Measurements from ENCODE around the gene ARAP2.

ARAP2 gene

DNA sequence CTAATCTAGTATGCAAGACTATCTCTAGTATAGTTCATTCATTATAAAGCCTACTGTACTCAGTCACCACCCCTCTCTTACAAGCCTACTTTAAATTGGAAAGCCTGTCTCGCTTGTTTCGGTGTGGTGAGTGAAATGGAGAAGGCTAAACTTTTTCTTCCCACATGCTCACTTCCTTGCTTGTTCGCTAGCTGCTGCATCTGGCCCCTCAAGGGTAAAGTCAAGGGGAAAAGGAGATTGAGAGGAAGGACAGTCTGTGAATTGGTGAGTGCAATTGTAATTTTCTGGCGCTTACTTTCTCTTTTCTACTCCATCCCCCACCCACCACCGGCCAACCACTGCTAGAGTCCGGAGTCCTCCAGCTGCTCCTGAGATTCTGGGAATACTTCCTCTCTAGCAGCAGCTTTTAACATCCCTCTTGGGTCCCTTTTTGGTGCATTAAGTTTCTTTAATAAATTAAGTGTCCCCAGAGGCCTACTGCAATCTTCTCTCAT, 12.1 kb upstream of the ARAP2 start:
- DNase-seq (ENCODE audit: low read depth) = no peak

- no peak for DNase-seq (ENCODE audit: low read depth)
Measured at GRCh38 chr4:36255577-36255976, 11.3 kb upstream of the ARAP2 start.

DNA sequence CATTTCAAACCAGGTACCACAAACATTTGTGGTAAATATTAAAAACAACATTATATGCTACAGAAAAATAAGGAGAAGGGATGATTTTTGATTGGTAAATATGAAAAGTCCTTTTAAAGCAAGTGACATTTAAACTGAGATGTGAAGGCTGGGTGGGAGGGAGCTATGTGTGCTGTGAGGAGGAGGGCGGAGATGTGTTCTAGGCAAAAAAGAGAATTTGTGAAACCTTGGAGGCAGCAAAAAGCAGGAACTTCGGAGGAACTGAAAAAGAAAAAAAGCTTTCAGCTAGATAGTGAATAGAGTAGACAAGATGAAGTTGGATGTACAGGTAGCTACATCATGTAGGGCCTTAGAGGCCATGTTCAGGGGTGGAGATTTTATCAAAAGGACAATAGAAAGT, 10.1 kb upstream of the ARAP2 start:
- DNase-seq (ENCODE audit: low read depth) = no peak

GRCh38 chr4:36251983-36252382, 7.7 kb upstream of the ARAP2 start:
- DNase-seq (ENCODE audit: low read depth) = no peak

GRCh38 chr4:36249610-36250009, 5.3 kb upstream of the ARAP2 start:
- DNase-seq (ENCODE audit: low read depth) = no peak

GRCh38 chr4:36243355-36244256, 708 bp downstream of the ARAP2 start:
- DNase-seq (ENCODE audit: low read depth) = peak; percentile 62

DNA sequence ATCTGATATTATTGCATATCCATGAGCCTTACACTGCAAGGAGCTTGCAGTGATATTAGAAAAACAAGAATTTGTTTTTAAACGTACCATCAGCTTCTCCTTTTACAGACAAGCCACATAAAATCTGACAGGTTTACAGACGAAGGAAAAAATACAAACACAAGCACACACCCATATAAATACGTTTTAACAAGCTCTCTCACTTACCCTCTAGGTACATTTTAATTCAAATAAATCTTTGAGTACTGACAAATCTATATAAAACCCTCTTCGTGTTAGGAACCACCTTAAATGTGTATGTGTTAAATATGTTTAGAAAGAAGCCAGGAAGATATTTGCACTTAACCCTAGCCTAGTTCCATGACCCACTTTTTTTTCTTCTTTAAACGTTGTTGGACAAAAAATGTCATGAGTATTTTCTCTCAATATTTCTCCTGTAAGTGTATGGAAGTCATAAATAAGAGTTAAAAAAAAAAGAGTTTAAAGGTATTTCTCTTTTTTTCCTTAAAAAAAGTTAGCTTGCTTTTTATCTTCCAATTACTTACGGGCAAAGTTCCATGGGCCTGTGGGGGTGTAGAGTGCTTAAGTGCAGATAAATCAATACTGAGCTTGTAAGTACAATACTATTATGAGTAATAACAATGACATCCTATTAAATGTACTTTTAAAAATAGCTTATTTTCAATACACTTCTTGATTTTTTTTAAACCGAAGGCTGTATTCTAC, 1.5 kb downstream of the ARAP2 start:
- peak; percentile 32 for DNase-seq (ENCODE audit: low read depth)

- peak; percentile 32 for DNase-seq (ENCODE audit: low read depth)
Measured at GRCh38 chr4:36241771-36242170, 2.5 kb downstream of the ARAP2 start.

DNA sequence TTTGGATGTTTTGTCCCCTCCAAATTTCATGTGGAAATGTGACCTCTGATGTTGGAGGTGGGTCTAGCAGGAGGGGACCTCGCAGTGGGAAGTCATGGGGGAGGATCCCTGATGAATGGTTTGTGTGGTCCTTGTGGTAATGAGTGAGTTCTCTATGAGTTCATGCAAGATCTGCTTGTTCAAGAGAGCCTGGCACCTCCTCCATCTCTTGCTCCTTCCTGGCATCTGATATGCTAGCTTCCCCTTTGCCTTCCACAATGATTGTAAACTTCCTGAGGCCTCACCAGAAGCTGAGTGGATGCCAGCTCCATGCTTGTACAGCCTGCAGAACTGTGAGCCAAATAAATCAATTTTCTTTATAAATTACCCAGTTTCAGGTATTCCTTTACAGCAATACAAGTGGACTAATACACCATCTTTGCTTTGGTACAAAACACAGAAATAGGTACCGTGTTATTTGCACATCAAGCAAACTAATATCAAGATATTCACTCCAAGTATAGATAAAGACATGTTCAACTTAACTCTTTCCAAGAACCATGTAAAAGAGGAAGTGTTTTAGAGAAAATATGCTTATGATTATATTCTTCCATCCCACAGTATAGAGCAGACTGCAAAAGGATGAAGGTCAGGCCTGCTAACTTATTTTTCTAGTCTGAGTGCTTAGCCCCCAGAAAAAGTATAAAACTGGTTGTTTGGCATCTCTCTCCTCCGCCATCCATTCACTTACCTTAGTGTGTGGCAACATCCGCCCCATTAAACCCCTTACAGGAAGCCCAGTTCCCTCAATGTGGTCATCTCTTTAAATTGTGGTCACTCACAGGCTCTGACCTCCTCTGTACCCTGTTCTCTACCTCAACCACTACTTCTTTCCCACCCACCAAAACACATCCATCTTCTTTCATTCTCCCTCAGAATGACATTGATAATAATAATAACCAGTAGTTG, 6.7 kb downstream of the ARAP2 start:
- no peak for DNase-seq (ENCODE audit: low read depth)

- DNase-seq (ENCODE audit: low read depth) = no peak
Measured at GRCh38 chr4:36236159-36236558, 8.2 kb downstream of the ARAP2 start.

DNA sequence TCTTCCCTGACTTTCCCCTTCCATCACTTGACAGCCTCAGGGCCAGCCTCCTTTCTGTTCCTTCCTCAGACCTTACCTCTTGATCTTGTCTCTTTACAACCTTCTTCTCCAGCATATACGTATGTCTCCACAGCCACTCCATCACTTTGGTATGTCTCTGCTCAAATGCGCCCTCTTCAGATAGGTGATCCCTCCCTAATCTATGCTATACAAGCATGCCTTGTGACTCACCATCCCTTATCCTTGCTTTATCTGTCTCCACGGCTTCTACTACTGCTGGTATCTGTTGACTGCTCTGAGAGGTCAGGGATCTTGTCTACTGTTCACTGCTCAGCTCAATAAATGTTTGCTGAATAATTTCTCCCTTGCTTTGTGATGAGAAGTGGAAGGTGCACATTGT, 9.0 kb downstream of the ARAP2 start:
- DNase-seq (ENCODE audit: low read depth) = peak; percentile 86

- no peak for DNase-seq (ENCODE audit: low read depth)
Measured at GRCh38 chr4:36233567-36234266, 10.6 kb downstream of the ARAP2 start.

DNA sequence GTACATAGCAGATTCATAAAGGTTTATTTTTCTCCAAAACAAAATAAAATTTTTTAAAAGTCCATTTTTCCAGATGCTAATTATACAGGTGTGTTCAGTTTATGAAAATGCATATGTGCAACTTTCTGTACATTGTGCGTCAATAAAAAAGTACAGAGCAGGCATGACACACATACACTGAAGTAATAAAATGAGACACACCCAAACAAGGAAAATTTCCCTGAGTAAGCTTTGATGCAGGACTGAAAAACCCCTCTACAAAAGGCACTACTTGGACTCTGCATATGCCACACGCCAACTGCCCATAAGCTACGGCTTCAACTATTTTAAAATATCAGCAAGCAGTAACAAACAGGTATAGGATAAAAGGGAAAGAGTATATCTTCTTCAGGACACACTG, 13.8 kb downstream of the ARAP2 start:
- DNase-seq (ENCODE audit: low read depth) = no peak

GRCh38 chr4:36227913-36228312, 16.4 kb downstream of the ARAP2 start:
- DNase-seq (ENCODE audit: low read depth) = no peak

DNA sequence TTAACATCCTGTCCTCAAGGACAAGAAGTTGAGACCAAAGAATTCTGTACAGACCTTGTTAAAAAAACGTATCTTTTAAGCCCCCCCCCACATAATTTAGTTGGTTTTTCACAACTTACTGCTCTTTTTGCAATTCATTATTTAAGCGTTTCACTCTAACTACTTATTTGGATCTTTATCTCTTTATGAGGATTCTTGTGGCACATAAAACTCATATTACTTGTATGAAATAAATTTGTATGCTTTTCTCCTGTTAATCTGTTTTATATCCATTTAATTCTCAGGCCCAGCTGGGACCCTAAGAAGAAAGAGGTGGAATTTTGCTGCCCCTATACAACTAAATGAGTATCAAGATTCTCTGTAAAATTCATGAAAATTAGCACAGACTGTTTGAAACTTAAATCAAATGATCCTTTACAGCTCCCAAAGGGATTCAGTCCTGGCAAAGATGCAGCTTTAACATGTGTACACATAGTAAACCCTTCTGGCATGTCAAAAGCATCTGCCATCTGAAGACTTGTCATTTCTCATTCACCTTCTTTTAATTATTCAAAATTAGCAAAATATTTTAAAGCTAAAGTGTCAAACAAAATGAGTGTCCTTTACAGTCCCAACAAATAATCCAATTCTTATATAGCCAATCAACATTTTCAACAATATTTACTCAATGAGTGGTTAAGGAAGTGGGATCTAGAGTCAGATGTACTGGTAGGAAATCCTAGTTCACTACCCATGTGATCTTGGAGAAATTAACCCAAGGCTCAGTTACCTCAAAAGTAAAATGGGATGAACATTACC, 17.7 kb downstream of the ARAP2 start:
- DNase-seq (ENCODE audit: low read depth) = no peak

- no peak for DNase-seq (ENCODE audit: low read depth)
Measured at GRCh38 chr4:36224972-36225903, 19.1 kb downstream of the ARAP2 start.

GRCh38 chr4:36222702-36223101, 21.6 kb downstream of the ARAP2 start:
- DNase-seq (ENCODE audit: low read depth) = peak; percentile 26

DNA sequence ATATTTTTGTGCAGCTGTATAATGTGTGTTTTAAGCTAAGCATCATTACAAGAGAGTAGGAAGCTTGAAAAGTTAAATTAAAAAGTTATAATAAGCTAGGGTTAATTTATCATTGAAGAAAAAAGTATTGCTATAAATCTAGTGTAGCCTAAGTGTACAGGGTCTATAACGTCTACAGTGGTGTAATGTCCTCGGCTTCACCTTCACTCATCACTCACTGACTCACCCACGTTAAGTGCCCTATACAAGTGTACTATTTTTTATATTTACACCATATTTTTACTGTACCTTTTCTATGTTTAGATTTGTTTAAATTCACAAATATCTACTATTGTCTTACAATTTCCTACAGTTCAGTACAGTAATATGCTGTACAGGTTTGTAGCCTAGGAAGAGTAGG, 23.5 kb downstream of the ARAP2 start:
- DNase-seq (ENCODE audit: low read depth) = no peak

DNA sequence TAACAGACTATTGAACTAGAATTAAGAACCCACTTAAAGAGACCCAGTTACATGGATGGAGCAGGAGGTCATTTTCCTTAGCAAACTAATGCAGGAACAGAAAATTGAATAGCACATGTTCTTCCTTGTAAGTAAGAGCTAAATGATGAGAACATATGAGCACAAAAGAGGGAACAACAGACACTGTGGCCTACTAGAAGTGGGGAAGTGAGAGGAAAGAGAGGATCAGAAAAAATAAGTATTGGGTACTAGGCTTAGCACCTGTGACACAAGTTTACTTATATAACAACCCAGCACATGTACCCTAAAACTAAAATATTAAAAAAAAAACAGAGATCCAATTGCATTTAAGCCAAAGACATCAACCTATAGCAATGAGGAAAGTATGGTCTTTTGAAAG, 26.2 kb downstream of the ARAP2 start:
- DNase-seq (ENCODE audit: low read depth) = no peak

Measured in amniotic epithelial cell (primary cell).